T-helper 17 cell (primary cell): ENCODE results near the gene CENPT. TPM values are rescaled to one million over a fixed set of nuclear protein-coding genes. Genes with fewer than 3 reads are reported as not detected.

Experiments used
- ATAC-seq: fragments of 150-1000 bp; cut with Tn5 transposase; 2 replicates; pipeline ENCODE4 v1.10.0; 2021; ENCODE audit warnings: mild to moderate bottlenecking, moderate library complexity
- DNase-seq, 3 donors: peaks; one replicate each; pipeline versions ENCODE4 v3.0.0 to v3.0.0-alpha.2; 2020 to 2021
- H3K9me3 ChIP-seq: one replicate; pipeline ENCODE4 v1.7.0; 2013; ENCODE audit warnings: low read length, mild to moderate bottlenecking; ENCODE audit not compliant: control insufficient read depth, poor library complexity, severe bottlenecking
- H3K27ac Mint-ChIP-seq: one replicate; pipeline ENCODE4 v1.8.0; 2022; ENCODE audit warnings: mild to moderate bottlenecking, moderate library complexity, mixed read lengths
- H3K27me3 Mint-ChIP-seq: one replicate; pipeline ENCODE4 v1.8.0; 2022; ENCODE audit warnings: mixed read lengths
- H3K36me3 Mint-ChIP-seq: one replicate; pipeline ENCODE4 v1.8.0; 2022; ENCODE audit warnings: low read depth, mixed read lengths
- H3K4me1 Mint-ChIP-seq: one replicate; pipeline ENCODE4 v1.8.0; 2022; ENCODE audit warnings: mild to moderate bottlenecking, mixed read lengths
- H3K4me3 Mint-ChIP-seq: one replicate; pipeline ENCODE4 v1.8.0; 2022; ENCODE audit warnings: mild to moderate bottlenecking, moderate library complexity, mixed read lengths
- total RNA-seq, 4 donors: library from RNA in 2 of 4; stranded (reverse) in 2 of 4; gene quantifications; one replicate each; pipeline ENCODE4 v1.2.3 and lab custom pipeline; 2022 to 2026

The CENPT gene
- total RNA-seq, 2 donors from 2014 or later, result 75.3 to 77.0 TPM

- DNase-seq (no peak), ATAC-seq (no peak)
- H3K27ac Mint-ChIP-seq, result peak overlapping the region; percentile 88
- H3K9me3 ChIP-seq, result no peaks in the 10 kb centered on the region
- no peaks in the 10 kb centered on the region for H3K27me3 Mint-ChIP-seq
- H3K4me3 Mint-ChIP-seq, result no peak overlapping the region
- peaks cover 6% of the 10 kb centered on the region for H3K36me3 Mint-ChIP-seq
- H3K4me1 Mint-ChIP-seq, result peaks cover 28% of the 10 kb centered on the region
These were observed 66.5 kb downstream of the CENPT start for GRCh38 chr16:67780847-67781564.

GRCh38 chr16:67779256-67780014, 68.1 kb downstream of the CENPT start:
- peak; percentile 54 for ATAC-seq
- no peaks in the 10 kb centered on the region for H3K27me3 Mint-ChIP-seq
- H3K27ac Mint-ChIP-seq, result peak overlapping the region; percentile 88
- peaks cover 31% of the 10 kb centered on the region for H3K4me1 Mint-ChIP-seq
- no peaks in the 10 kb centered on the region for H3K9me3 ChIP-seq
- peaks cover 6% of the 10 kb centered on the region for H3K36me3 Mint-ChIP-seq
- no peak for DNase-seq
- no peak overlapping the region for H3K4me3 Mint-ChIP-seq

Other genes with a start within 250 kb of the CENPT start
- 100 to 1,000 TPM; 144 to 145 TPM for gene CARMIL2, start 202.5 kb downstream of the CENPT start, total RNA-seq
- 10 to 100 TPM; 29.5 to 38.7 TPM for gene ACD, start 187.4 kb downstream of the CENPT start, total RNA-seq
- 1 to 10 TPM; 6.3 to 7.9 TPM for gene PARD6A, start 186.7 kb downstream of the CENPT start, total RNA-seq
- 1 to 10 TPM; 6.1 to 6.8 TPM for gene ENKD1, start 180.9 kb downstream of the CENPT start, total RNA-seq
- 1 to 10 TPM; 2.9 to 5.1 TPM for gene C16orf86, start 180.9 kb downstream of the CENPT start, total RNA-seq
- gene GFOD2, start 128.4 kb downstream of the CENPT start, total RNA-seq, result 10 to 100 TPM; 11.7 to 14.7 TPM
- gene RANBP10, start 41.1 kb downstream of the CENPT start, total RNA-seq, result 10 to 100 TPM; 29.8 to 30.4 TPM
- under 1 TPM; 0.62 to 0.63 TPM for gene TSNAXIP1, start 40.8 kb downstream of the CENPT start, total RNA-seq
- gene THAP11, start 5.4 kb downstream of the CENPT start, total RNA-seq, result 10 to 100 TPM; 31.2 to 33.1 TPM
- 10 to 100 TPM; 46.6 to 66.8 TPM for gene NUTF2, start 760 bp downstream of the CENPT start, total RNA-seq
- gene EDC4, start 25.4 kb upstream of the CENPT start, total RNA-seq, result 100 to 1,000 TPM in 1 of 2 donors, 10 to 100 TPM in 1; 99.0 to 105 TPM
- 1 to 10 TPM; 2.5 to 2.6 TPM for gene NRN1L, start 37.2 kb upstream of the CENPT start, total RNA-seq
- gene PSKH1, start 45.6 kb upstream of the CENPT start, total RNA-seq, result 10 to 100 TPM; 14.5 to 15.5 TPM
- 1 to 10 TPM; 6.7 to 8.4 TPM for gene CTRL, start 84.2 kb upstream of the CENPT start, total RNA-seq
- 100 to 1,000 TPM in 1 of 2 donors, 10 to 100 TPM in 1; 93.7 to 119 TPM for gene PSMB10, start 89.2 kb upstream of the CENPT start, total RNA-seq
- gene LCAT, start 96.4 kb upstream of the CENPT start, total RNA-seq, result 1 to 10 TPM; 4.6 to 5.7 TPM
- gene SLC12A4, start 120.9 kb upstream of the CENPT start, total RNA-seq, result 10 to 100 TPM; 19.5 to 24.3 TPM
- gene DPEP3, start 132.8 kb upstream of the CENPT start, total RNA-seq, result under 1 TPM; 0.22 to 0.68 TPM
- gene DPEP2, start 151.8 kb upstream of the CENPT start, total RNA-seq, result 10 to 100 TPM; 42.7 to 51.2 TPM
- gene DPEP2NB, start 168.2 kb upstream of the CENPT start, total RNA-seq, result not detected
- gene DDX28, start 175.5 kb upstream of the CENPT start, total RNA-seq, result 10 to 100 TPM; 13.2 to 14.8 TPM
- 10 to 100 TPM; 12.0 to 12.3 TPM for gene DUS2, start 175.6 kb upstream of the CENPT start, total RNA-seq
- gene NFATC3, start 237.7 kb upstream of the CENPT start, total RNA-seq, result 100 to 1,000 TPM in 1 of 2 donors, 10 to 100 TPM in 1; 94.5 to 101 TPM